GM19193 (cell line): ENCODE data around the gene C6orf163.

Experiments used
- POLR2A ChIP-seq: IDR thresholded peaks from 4 replicates; pipeline ENCODE4 v1.6.1; 2011; ENCODE audit not compliant: insufficient read depth, insufficient read length; ENCODE audit errors: extremely low read depth

The C6orf163 gene

DNA sequence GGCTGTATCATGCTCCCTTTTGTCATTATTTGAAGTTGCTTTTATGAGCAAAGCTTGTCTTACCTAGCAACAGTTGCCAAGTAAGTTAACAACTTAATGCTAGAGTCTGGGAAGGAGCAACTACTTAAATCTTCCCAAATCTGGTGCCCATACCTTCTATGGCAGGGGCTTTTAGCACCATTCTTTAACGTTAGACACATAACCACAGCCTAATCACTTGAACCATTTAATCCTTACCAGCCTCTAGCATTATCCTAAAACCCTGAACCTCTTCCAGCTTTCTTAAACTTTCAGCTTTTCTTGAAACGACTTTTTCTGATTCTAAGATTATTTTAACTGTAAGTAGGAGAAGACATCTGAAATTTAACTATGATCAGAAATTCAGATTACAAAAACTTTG is at the start of gene C6orf163:
C6orf163 (plus strand) TSS at position 83 of the 400 bp plus-strand sequence; CDS start at position 370, 287 bp downstream.
- no peak for TF ChIP-seq POLR2A

GRCh38 chr6:87297119-87297518 is 47.5 kb upstream of the C6orf163 start:
- TF ChIP-seq POLR2A, result no peak

DNA sequence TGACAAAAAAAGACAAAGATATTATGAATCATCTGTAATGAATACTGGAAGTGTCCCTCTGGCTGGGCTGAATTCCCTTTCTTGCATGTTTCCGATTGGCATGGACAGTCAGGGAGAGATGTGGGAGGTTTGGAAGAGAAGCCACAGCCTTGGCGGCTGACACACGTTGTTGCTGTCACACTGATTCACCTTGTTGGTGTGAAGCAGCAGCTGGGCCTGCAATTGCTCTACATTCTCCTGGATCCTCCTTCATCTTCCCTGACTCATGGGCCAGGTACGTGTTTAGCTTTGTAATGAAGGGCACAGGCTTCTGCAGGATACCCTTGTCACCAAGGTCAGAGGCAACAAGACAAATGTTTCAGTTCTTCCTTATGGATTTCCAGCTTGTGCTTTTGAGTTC is 35.6 kb upstream of the C6orf163 start:
- no peak for TF ChIP-seq POLR2A

- TF ChIP-seq POLR2A, result no peak
Observed at GRCh38 chr6:87312860-87313259, 31.8 kb upstream of the C6orf163 start.

GRCh38 chr6:87315071-87315470 is 29.5 kb upstream of the C6orf163 start:
- no peak for TF ChIP-seq POLR2A

DNA sequence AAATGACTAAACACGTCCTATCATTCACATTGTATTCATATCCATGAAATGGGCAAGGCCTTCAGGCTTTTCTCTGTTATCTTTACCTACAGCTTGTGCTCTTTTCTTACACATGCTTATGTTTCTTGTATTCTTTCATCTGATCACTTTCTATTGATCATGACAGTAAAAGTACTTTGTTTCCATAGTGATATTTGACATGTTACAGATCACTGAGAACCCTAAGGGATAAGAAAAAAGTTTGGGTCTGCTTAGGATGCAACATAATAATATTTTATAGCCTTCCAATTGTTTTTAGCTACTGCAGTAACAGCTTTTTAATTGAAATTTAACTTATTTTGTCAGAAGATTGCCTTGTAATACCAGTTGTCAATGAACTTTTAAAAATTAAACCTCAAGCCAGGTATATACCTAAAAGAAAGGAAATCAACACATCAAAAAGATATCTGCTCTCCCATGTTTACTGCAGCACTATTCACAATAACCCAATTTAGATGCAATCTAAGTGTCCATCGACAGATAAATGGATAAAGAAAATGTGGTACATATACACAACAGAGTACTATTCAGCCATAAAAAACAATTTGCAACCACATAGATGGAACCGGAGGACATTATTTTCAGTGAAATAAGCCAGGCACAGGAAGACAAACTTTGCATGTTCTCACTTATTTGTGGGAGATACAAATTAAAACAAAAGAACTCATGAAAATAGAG is 25.2 kb upstream of the C6orf163 start:
- TF ChIP-seq POLR2A, result no peak

- peak; percentile 82 for TF ChIP-seq POLR2A
Observed at GRCh38 chr6:87322304-87323212, 22.1 kb upstream of the C6orf163 start, which contains the start of gene SMIM8. TSS of gene SMIM8 (plus strand) at chr6:87322588. CDS start at chr6:87337032, 14,444 bp downstream.

- no peak for TF ChIP-seq POLR2A
Observed at GRCh38 chr6:87330961-87331360, 13.7 kb upstream of the C6orf163 start.

DNA sequence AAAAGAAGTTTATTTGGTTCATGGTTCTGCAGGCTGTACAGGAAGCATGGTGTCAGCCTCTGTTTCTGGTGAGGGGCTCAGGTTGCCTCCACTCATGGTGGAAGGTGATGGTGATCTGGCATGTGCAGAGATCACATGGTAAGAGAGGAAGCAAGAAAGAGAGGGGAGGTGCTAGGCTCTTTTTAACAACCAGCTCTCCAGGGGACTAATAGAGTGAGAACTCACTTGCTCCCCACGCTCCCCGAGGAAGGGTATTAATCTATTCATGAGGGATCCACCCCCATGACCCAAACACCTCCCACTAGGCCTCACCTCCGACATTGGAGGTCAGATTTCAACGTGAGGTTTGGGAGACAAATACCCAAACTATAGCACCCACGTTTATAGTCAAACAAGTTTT is 11.6 kb upstream of the C6orf163 start:
- no peak for TF ChIP-seq POLR2A

DNA sequence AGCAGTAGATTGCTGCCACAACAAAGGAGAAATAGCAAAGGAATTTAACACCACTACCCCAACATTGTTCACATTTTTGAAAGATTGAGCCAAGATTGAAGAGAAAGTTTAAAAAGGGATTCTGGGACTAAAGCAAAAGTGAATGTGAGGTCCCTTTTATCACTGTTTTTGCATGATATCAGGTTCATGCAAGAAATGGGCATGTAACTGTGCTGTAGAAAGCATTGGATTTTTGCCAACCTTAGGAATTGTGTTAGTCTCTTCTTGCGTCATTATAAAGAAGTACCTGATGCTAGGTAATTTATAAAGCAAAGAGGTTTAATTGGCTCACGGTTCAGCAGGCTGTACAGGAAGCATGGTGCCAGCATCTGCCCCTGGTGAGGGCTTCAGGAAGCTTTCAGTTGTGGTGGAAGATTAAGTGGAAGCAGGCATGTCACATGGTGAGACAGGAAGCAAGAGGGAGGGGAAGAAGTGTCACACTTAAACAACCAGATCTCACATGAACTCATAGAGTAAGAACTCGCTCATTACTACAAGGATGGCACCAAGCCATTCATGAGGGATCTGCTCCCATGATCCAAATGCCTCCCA is 10.9 kb upstream of the C6orf163 start:
- TF ChIP-seq POLR2A, result no peak

GRCh38 chr6:87334683-87335082 is 9.9 kb upstream of the C6orf163 start:
- no peak for TF ChIP-seq POLR2A

- no peak for TF ChIP-seq POLR2A
Observed at GRCh38 chr6:87336367-87336766, 8.2 kb upstream of the C6orf163 start.

DNA sequence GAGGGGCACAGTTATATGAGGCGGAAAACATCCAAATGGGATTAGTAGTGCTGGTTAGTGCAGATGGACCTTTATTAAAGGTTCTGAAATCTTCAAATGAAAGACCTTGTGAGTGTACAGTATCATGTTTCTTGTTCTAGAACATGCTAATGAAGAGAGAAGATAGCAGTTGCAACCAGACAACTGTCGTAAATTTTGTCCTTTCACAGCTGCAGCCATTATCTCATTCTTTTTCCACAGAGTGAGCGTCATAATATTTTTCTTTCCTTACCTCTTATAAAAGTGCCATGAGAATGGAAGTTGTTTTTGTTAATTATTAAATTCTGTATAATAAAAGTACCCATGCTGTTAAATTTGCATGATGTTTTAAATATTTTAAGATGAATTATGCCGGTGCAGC is 4.4 kb upstream of the C6orf163 start:
- TF ChIP-seq POLR2A, result no peak

DNA sequence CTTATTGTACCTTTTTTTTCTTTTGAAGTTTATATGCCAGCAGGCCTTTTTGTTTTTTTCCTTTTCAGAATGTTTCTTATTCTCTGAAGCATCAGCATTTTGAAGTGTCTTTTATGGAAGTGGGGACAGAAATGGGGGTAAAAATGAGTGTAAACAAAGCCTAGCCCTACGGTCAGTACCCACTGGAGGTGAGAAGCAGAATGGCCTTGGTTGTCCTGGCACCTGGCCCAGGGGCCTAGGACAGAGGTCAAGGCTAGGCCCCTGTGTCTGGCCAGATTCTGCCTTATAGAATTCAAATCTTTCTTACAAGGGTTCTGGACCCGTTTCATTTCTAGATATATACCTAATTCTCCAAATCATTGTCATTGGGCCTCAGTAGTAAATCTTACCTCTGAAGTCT is 3.5 kb upstream of the C6orf163 start:
- no peak for TF ChIP-seq POLR2A

DNA sequence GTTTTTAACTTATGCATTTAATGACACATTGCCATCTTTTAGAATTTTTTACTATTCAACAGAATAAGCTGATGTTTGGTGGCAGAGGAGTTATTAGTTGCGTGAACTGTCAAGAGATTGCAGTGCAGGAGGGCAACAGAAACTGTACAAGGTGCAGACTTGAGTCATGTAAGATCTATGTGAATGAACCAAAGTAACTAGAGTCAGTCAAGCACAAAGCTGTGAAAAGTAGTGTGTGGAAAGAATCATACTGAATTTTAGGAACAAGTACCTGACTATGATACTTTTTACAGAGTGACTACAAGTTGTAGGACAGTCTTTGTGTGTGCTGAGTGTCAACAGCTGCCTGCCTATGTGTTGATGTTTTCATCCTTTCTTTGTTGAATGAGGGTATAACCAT is 2.7 kb upstream of the C6orf163 start:
- TF ChIP-seq POLR2A, result no peak
